Suprapubic skin (tissue), 4 donors: ENCODE data around the gene ANO8.

ENCODE experiments used
- CTCF ChIP-seq, 2 donors: fragments of 200-600 bp in 1 of 2; fragments of 450-650 bp in 1 of 2; sonication (generic) in 1 of 2; IDR thresholded peaks; one replicate each; pipeline ENCODE4 v1.5.1; 2016 to 2019; ENCODE audit warnings: antibody characterized with exemption in 2 of 2, mild to moderate bottlenecking in 1 of 2, moderate library complexity in 1 of 2
- EP300 ChIP-seq: sonication (generic); formaldehyde crosslinking; IDR thresholded peaks from one replicate; pipeline ENCODE4 v1.6.1; 2017; ENCODE audit warnings: antibody characterized with exemption
- POLR2A ChIP-seq, 2 donors: fragments of 450-650 bp; IDR thresholded peaks; one replicate each; pipeline ENCODE4 v1.6.1; 2017; ENCODE audit warnings: antibody characterized with exemption in 2 of 2, mild to moderate bottlenecking in 2 of 2, moderate library complexity in 2 of 2
- POLR2AphosphoS5 ChIP-seq, 3 donors: sonication (generic); formaldehyde crosslinking; IDR thresholded peaks; one replicate each; pipeline ENCODE4 v1.6.1; 2017; ENCODE audit warnings: antibody characterized with exemption in 3 of 3

- TF ChIP-seq POLR2AphosphoS5 (IDR thresholded peaks at IDR 0.05): no peak
- TF ChIP-seq CTCF (IDR thresholded peaks at IDR 0.05): no peak
- no peak for TF ChIP-seq POLR2A (IDR thresholded peaks at IDR 0.05)
- no peak for TF ChIP-seq EP300
These were observed 20.6 kb downstream of the ANO8 start for GRCh38 chr19:17314007-17314593.
